Spleen (tissue), 7 donors: ENCODE data around the gene EFNA5.

Source experiments
- CTCF ChIP-seq, 11 experiments: fragments of 200-600 bp in 7 of 11; fragments of 450-650 bp in 4 of 11; sonication (generic) in 4 of 11; IDR thresholded peaks in 8 of 11; conservative IDR thresholded peaks in 3 of 11; 1 replicate in 7 of 11; 2 replicates in 4 of 11; pipeline versions ENCODE4 v1.4.0 to v1.8.0; 2016 to 2021; ENCODE audit warnings: antibody characterized with exemption in 11 of 11, inconsistent platforms in 4 of 11, mild to moderate bottlenecking in 1 of 11
- POLR2A ChIP-seq, 3 donors: fragments of 450-650 bp; IDR thresholded peaks; one replicate each; pipeline ENCODE4 v1.5.1; 2017; ENCODE audit warnings: antibody characterized with exemption in 3 of 3, mild to moderate bottlenecking in 1 of 3
- POLR2AphosphoS5 ChIP-seq, 3 donors: sonication (generic); formaldehyde crosslinking; IDR thresholded peaks; one replicate each; pipeline ENCODE4 v1.5.1; 2017; ENCODE audit warnings: antibody characterized with exemption in 3 of 3
- donor health status: DM: no; HTN: no; CAD: no; lungs with moderate emphysema.
- donor health status: DM: no; HTN: no; CAD: no.
- donor health status: DM: no; HTN: no; CAD: no.

DNA sequence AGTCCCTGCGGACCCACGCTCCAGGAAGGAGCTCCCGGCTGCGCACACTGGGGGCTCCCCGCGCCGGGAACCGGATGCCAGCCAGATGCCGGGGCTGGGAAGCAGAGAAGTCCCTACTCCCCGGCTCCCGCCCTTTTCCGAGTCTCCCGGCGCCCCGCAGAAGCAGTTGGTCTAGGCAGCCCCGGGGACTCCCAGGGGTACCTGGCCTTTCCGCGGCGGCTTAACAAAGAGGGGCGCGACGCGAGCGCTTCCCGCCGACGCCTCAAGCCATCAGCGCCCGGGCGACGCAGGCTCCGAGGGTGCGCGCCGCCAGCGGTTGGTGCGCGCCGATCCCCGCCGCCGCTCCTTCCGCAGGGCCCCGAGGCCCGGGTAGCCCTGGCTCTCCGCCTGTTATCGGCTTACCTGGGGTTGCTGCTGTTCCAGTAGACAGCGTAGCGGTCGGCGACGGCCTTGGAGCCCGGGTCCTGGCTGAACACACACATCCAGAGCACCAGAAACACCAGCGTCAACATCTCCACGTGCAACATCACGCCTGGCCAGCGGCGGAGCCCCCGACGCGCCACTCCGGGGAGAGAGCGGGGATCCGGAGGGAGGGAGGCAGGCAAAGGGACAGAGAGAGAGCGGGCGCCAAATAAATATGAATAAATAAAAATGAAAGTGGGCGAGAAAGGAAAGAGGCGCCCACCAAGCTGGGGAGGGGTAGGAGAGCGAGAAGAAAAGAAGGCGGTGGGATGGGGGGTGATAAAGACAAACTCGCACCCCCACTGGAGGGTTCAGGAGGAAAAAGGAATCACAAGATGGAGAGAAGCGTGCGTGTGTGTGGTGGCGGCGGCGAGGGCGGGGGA lies 428 bp downstream of the EFNA5 start:
- TF ChIP-seq POLR2AphosphoS5 (IDR thresholded peaks at IDR 0.05) (no peak), CTCF (IDR thresholded peaks at IDR 0.05 in 8 of 11, conservative IDR thresholded peaks at IDR 0.05 in 3 of 11) (no peak), POLR2A (IDR thresholded peaks at IDR 0.05) (no peak)
